T-helper 1 cell treated with Interleukin-12 subunit alpha and Interleukin-12 subunit beta and Interleukin-4 antibody, amounts not matched to agents 30 μg/mL and 1 μg/mL, for 36 hours (primary cell): ENCODE data around the gene KLHL17.
"Not testable (repeated sequence)": the region's sequence is repeated elsewhere in the genome, so short reads cannot be mapped to it uniquely, and the experiment has no call there.

ENCODE experiments used
- H3K27ac Mint-ChIP-seq: one replicate; pipeline ENCODE4 v1.8.0; 2021; ENCODE audit warnings: mild to moderate bottlenecking, mixed read lengths
- H3K27me3 Mint-ChIP-seq: one replicate; pipeline ENCODE4 v1.8.0; 2021; ENCODE audit warnings: low read depth, mixed read lengths
- H3K36me3 Mint-ChIP-seq: one replicate; pipeline ENCODE4 v1.8.0; 2021; ENCODE audit warnings: low read depth, mixed read lengths
- H3K4me1 Mint-ChIP-seq: one replicate; pipeline ENCODE4 v1.8.0; 2021; ENCODE audit warnings: low read depth, mixed read lengths
- H3K4me3 Mint-ChIP-seq: one replicate; pipeline ENCODE4 v1.8.0; 2021; ENCODE audit warnings: mild to moderate bottlenecking, moderate library complexity, mixed read lengths
- H3K9me3 Mint-ChIP-seq: one replicate; pipeline ENCODE4 v1.8.0; 2021; ENCODE audit warnings: mixed read lengths

KLHL17 gene

GRCh38 chr1:938711-939489, 21.5 kb upstream of the KLHL17 start:
- Mint-ChIP-seq H3K27me3 (peaks cover 40% of the 10 kb centered on the region), H3K27ac (no peak overlapping the region), H3K36me3 (no peaks in the 10 kb centered on the region), H3K4me3 (no peak overlapping the region), H3K9me3 (no peaks in the 10 kb centered on the region), H3K4me1 (peaks cover 3% of the 10 kb centered on the region)

DNA sequence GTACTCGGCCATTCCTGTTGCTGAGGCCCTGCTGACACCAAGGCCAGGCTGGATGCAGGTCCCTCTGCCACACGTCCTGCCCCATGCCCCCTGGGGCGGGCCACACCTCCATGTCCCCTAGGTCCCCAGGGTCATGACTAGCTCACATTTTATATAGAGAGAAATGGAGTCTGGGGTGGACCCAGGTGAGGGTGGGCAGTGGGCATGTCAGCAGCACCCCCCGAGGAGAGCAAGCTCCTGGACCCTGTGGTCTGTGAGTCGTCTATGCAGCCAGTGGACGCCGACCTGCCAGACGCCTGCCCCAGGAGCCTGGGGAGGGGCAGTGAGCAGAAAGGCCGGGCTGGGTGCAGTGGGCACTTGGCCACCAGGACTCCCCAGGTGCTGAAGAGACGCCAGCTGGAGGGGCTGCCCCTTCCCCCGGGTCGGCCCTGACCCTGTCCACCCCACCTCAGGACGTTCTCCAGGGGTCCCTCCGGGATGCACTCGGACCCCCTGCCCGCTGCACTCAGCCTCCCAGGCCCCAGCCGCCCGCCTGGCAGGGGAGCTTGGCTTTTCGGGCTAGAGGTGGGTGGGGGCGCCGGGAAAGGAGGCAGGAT, 20.8 kb upstream of the KLHL17 start:
- Mint-ChIP-seq H3K36me3 (peaks cover 1% of the 10 kb centered on the region), H3K4me3 (no peak overlapping the region), H3K9me3 (no peaks in the 10 kb centered on the region), H3K27ac (no peak overlapping the region), H3K4me1 (peaks cover 3% of the 10 kb centered on the region), H3K27me3 (peaks cover 40% of the 10 kb centered on the region)

DNA sequence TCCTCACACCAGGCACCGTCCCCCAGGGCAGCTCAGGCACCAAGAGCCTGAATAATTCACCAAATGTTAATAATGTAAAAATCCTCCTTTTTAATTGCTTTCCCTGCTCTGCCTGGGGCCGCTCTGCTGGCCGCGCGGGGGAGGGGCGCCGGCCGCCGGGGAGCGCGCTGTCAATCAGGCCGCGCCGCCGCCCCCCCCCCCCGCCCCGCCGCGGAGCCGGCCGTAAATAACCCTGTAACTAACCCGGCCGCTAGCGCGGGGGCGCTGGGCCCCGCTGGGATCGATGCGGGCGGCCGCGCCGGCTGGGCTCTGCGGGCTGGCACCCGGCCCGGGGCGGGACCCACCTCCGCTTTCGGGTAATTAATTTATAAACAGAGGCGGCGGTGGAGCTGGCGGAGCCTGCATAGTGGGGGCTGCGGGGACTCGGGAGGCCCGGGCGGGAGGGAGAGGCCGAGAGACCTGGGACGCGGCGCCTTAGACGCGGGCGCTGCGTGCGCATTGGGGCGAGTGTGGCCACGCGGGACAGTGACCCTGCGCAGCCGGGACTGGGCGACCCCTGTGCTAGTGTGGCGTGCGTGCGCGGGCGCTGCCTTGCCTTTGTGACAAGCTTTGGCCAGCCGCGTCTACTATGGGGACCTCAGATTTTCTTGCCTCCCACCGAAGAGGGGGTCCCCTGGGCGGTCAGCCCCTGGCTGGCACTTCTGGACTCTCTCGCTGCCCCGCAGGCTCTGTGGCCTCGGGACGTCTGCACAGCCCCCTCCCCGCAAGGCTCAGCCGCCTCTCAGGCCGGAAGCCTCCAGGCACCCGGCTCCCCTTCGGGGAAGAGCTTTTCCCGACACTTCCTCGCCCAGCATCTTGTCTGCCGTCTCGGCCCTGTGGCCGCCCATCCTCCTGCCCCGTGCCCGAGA, 20.0 kb upstream of the KLHL17 start:
- H3K27me3 Mint-ChIP-seq, result peaks cover 35% of the 10 kb centered on the region
- H3K9me3 Mint-ChIP-seq, result no peaks in the 10 kb centered on the region
- H3K4me1 Mint-ChIP-seq, result peaks cover 3% of the 10 kb centered on the region
- peaks cover 5% of the 10 kb centered on the region for H3K36me3 Mint-ChIP-seq
- peak overlapping the region; percentile 25 for H3K4me3 Mint-ChIP-seq
- H3K27ac Mint-ChIP-seq, result no peak overlapping the region

DNA sequence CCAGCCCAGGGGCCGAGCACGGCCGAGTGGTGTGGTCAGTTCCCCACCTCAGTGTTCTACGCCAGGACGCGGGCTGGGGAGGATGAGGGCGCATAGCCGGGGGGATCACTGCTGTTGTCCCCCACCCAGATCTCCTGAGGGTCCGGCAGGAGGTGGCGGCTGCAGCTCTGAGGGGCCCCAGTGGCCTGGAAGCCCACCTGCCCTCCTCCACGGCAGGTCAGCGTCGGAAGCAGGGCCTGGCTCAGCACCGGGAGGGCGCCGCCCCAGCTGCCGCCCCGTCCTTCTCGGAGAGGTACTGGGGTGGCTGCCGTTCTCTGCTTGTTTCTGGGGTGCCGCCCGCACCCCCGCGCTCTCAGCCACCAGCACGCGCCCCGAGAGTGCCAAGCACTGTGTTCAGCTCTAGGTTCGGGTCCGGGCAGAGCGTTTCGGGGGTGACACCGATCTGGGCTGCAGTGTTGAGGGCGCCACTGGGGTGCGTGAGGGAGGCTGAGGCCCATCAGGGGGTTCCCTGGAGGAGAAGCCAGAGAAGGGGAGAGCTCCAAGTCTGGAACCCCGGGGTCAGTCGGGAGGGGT, 19.3 kb upstream of the KLHL17 start:
- H3K27ac Mint-ChIP-seq, result peak overlapping the region; percentile 45
- peak overlapping the region; percentile 59 for H3K4me3 Mint-ChIP-seq
- no peaks in the 10 kb centered on the region for H3K9me3 Mint-ChIP-seq
- peaks cover 3% of the 10 kb centered on the region for H3K4me1 Mint-ChIP-seq
- H3K36me3 Mint-ChIP-seq, result peaks cover 8% of the 10 kb centered on the region
- H3K27me3 Mint-ChIP-seq, result peaks cover 30% of the 10 kb centered on the region

GRCh38 chr1:941588-942383, 18.6 kb upstream of the KLHL17 start:
- H3K4me3 Mint-ChIP-seq, result peak overlapping the region; percentile 59
- no peaks in the 10 kb centered on the region for H3K9me3 Mint-ChIP-seq
- peaks cover 30% of the 10 kb centered on the region for H3K27me3 Mint-ChIP-seq
- peaks cover 3% of the 10 kb centered on the region for H3K4me1 Mint-ChIP-seq
- H3K36me3 Mint-ChIP-seq, result peaks cover 8% of the 10 kb centered on the region
- no peak overlapping the region for H3K27ac Mint-ChIP-seq

DNA sequence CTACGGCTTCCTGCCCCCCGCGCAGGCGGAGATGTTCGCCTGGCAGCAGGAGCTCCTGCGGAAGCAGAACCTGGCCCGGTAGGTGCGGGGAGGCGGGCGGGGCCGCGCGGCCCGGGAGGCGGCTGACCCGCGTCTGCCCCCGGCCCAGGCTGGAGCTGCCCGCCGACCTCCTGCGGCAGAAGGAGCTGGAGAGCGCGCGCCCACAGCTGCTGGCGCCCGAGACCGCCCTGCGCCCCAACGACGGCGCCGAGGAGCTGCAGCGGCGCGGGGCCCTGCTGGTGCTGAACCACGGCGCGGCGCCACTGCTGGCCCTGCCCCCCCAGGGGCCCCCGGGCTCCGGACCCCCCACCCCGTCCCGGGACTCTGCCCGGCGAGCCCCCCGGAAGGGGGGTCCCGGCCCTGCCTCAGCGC, 18.0 kb upstream of the KLHL17 start:
- Mint-ChIP-seq H3K36me3 (peaks cover 10% of the 10 kb centered on the region), H3K4me1 (peaks cover 3% of the 10 kb centered on the region), H3K4me3 (no peak overlapping the region), H3K27me3 (peaks cover 30% of the 10 kb centered on the region), H3K9me3 (no peaks in the 10 kb centered on the region), H3K27ac (no peak overlapping the region)

- H3K4me1 Mint-ChIP-seq, result peaks cover 3% of the 10 kb centered on the region
- H3K9me3 Mint-ChIP-seq, result no peaks in the 10 kb centered on the region
- H3K4me3 Mint-ChIP-seq, result no peak overlapping the region
- H3K27ac Mint-ChIP-seq, result no peak overlapping the region
- peaks cover 25% of the 10 kb centered on the region for H3K27me3 Mint-ChIP-seq
- peaks cover 10% of the 10 kb centered on the region for H3K36me3 Mint-ChIP-seq
Observed at GRCh38 chr1:942864-943533, 17.4 kb upstream of the KLHL17 start.

- H3K4me1 Mint-ChIP-seq, result peaks cover 3% of the 10 kb centered on the region
- H3K36me3 Mint-ChIP-seq, result peaks cover 11% of the 10 kb centered on the region
- H3K27ac Mint-ChIP-seq, result no peak overlapping the region
- H3K4me3 Mint-ChIP-seq, result no peak overlapping the region
- no peaks in the 10 kb centered on the region for H3K9me3 Mint-ChIP-seq
- peaks cover 20% of the 10 kb centered on the region for H3K27me3 Mint-ChIP-seq
Observed at GRCh38 chr1:943545-944340, 16.6 kb upstream of the KLHL17 start.

GRCh38 chr1:944341-945325, 15.8 kb upstream of the KLHL17 start:
- Mint-ChIP-seq H3K36me3 (peaks cover 13% of the 10 kb centered on the region), H3K9me3 (no peaks in the 10 kb centered on the region), H3K4me3 (no peak overlapping the region), H3K27ac (no peak overlapping the region), H3K4me1 (peaks cover 3% of the 10 kb centered on the region), H3K27me3 (peaks cover 16% of the 10 kb centered on the region)

GRCh38 chr1:945688-946556, 14.5 kb upstream of the KLHL17 start:
- Mint-ChIP-seq H3K4me1 (peaks cover 3% of the 10 kb centered on the region), H3K27me3 (peaks cover 11% of the 10 kb centered on the region), H3K9me3 (no peaks in the 10 kb centered on the region), H3K4me3 (no peak overlapping the region), H3K36me3 (peaks cover 26% of the 10 kb centered on the region), H3K27ac (no peak overlapping the region)

- H3K27ac Mint-ChIP-seq, H3K27me3 Mint-ChIP-seq, H3K9me3 Mint-ChIP-seq, H3K4me3 Mint-ChIP-seq, H3K4me1 Mint-ChIP-seq: not testable (repeated sequence)
- H3K36me3 Mint-ChIP-seq, result peaks cover 30% of the 10 kb centered on the region
Observed at GRCh38 chr1:946811-947210, 13.6 kb upstream of the KLHL17 start.
